KMS-11 (cell line): ENCODE results near the gene GNL1.

Source experiments
- H2AFZ ChIP-seq: fragments of 200-600 bp; sonication (generic); 2 replicates; pipeline ENCODE4 v1.6.1; 2016; ENCODE audit warnings: antibody characterized with exemption, mixed run types, low read depth
- H3K27ac ChIP-seq: fragments of 200-600 bp; sonication (generic); 2 replicates; pipeline ENCODE4 v1.6.1; 2016; ENCODE audit warnings: mild to moderate bottlenecking, mixed run types
- H3K27me3 ChIP-seq: fragments of 200-600 bp; sonication (generic); 2 replicates; pipeline ENCODE4 v1.6.1; 2017; ENCODE audit warnings: mild to moderate bottlenecking, low read depth, mixed run types, moderate library complexity; ENCODE audit not compliant: insufficient read depth
- H3K36me3 ChIP-seq: fragments of 200-600 bp; sonication (generic); 2 replicates; pipeline ENCODE4 v1.6.1; 2017; ENCODE audit warnings: mild to moderate bottlenecking, mixed run types; ENCODE audit not compliant: insufficient read depth
- H3K4me1 ChIP-seq: fragments of 200-600 bp; sonication (generic); 2 replicates; pipeline ENCODE4 v1.6.1; 2016; ENCODE audit warnings: mild to moderate bottlenecking, low read depth, mixed run types; ENCODE audit not compliant: poor library complexity, severe bottlenecking
- H3K4me2 ChIP-seq: fragments of 200-600 bp; sonication (generic); 2 replicates; pipeline ENCODE4 v1.7.0; 2016; ENCODE audit warnings: mild to moderate bottlenecking, mixed run types
- H3K4me3 ChIP-seq: fragments of 200-600 bp; sonication (generic); IDR thresholded peaks from 2 replicates; pipeline ENCODE4 v1.6.1; 2017; ENCODE audit warnings: low read depth, low read length, mixed read lengths; ENCODE audit not compliant: insufficient read depth
- H3K79me2 ChIP-seq: fragments of 200-600 bp; sonication (generic); 2 replicates; pipeline ENCODE4 v1.6.1; 2016; ENCODE audit warnings: low read depth, mixed run types; ENCODE audit not compliant: insufficient read depth
- H3K9ac ChIP-seq: fragments of 200-600 bp; sonication (generic); 2 replicates; pipeline ENCODE4 v1.6.1; 2016; ENCODE audit warnings: mild to moderate bottlenecking, mixed run types
- H4K20me1 ChIP-seq: fragments of 200-600 bp; sonication (generic); 2 replicates; pipeline ENCODE4 v1.6.1; 2016; ENCODE audit warnings: mild to moderate bottlenecking, mixed run types; ENCODE audit not compliant: insufficient read depth
- TF ChIP-seq, protein P1 (sequence below): fragments of 200-600 bp; sonication (generic); conservative IDR thresholded peaks from 2 replicates; pipeline ENCODE4 v1.6.1; 2017; ENCODE audit warnings: low read depth, mild to moderate bottlenecking, antibody characterized with exemption, low read length, moderate library complexity, mixed read lengths

The GNL1 gene

DNA sequence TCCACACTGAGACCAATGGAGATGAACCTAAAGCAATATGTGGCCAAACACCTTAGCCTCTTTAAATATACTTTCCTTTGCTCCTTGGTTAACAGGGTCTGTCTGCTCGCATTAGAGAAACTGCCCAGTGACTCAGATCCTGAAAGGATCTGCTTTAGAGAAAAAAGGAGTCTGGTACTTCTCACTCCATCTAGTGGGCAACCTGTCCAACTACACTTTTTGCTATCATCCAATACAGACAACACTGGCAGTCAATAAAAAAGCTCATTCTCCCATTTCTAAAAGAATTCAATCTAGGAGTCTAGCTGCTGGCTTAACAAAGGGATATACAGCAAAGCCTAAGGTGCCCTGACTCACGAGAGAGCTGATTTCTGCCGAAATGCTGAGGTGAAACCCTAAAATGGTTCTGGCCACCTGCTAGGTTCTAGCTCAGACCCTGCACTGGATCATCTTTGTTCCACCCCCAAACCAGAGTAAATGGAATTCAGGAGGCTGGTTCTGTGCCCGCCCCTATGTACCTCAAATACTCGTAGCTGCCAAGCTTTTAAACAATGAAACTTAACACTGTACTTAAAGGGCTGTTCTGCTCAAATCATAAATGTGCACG, 11.5 kb downstream of the GNL1 start:
- H3K4me3 ChIP-seq, result no peak overlapping the region
- H3K9ac ChIP-seq, result no peak overlapping the region
- no peak overlapping the region for H3K27ac ChIP-seq
- H3K4me2 ChIP-seq, result no peak overlapping the region
- peaks cover 8% of the 10 kb centered on the region for H3K4me1 ChIP-seq
- no peaks in the 10 kb centered on the region; the same call in none of the 2 replicates for H3K27me3 ChIP-seq
- no peak overlapping the region for H2AFZ ChIP-seq
- TF ChIP-seq, protein P1, sequence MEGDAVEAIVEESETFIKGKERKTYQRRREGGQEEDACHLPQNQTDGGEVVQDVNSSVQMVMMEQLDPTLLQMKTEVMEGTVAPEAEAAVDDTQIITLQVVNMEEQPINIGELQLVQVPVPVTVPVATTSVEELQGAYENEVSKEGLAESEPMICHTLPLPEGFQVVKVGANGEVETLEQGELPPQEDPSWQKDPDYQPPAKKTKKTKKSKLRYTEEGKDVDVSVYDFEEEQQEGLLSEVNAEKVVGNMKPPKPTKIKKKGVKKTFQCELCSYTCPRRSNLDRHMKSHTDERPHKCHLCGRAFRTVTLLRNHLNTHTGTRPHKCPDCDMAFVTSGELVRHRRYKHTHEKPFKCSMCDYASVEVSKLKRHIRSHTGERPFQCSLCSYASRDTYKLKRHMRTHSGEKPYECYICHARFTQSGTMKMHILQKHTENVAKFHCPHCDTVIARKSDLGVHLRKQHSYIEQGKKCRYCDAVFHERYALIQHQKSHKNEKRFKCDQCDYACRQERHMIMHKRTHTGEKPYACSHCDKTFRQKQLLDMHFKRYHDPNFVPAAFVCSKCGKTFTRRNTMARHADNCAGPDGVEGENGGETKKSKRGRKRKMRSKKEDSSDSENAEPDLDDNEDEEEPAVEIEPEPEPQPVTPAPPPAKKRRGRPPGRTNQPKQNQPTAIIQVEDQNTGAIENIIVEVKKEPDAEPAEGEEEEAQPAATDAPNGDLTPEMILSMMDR, result peak; percentile 82
- no peaks in the 10 kb centered on the region for H3K79me2 ChIP-seq
- no peaks in the 10 kb centered on the region for H3K36me3 ChIP-seq
- H4K20me1 ChIP-seq, result no peaks in the 10 kb centered on the region

DNA sequence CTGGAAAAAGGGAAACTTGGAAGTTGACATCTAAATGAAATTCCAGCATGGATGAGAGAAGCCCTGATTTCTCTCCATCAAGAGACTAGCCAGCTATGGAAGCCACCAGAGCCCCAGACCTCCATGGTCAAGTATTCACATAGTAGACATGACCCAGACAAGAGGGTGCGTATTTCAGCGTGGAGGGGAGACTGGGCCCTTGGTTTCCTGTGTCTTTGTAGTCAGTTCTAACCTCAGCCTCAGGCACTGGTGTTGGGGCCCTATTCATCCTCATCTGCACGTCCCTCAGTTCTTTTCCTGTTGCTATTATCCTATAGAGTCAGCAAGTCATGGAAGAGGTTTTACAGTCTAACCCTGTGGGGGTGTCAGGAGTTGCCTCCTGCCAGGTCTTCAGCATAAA, 12.5 kb downstream of the GNL1 start:
- Histone ChIP-seq H3K79me2 (no peaks in the 10 kb centered on the region), H3K36me3 (no peaks in the 10 kb centered on the region), H3K9ac (no peak overlapping the region), H3K4me1 (peaks cover 8% of the 10 kb centered on the region), H3K4me2 (no peak overlapping the region), H3K27me3 (no peaks in the 10 kb centered on the region; the same call in none of the 2 replicates), H4K20me1 (no peaks in the 10 kb centered on the region), H3K27ac (no peak overlapping the region), H2AFZ (no peak overlapping the region), H3K4me3 (no peak overlapping the region)
- TF ChIP-seq, protein P1, result no peak

DNA sequence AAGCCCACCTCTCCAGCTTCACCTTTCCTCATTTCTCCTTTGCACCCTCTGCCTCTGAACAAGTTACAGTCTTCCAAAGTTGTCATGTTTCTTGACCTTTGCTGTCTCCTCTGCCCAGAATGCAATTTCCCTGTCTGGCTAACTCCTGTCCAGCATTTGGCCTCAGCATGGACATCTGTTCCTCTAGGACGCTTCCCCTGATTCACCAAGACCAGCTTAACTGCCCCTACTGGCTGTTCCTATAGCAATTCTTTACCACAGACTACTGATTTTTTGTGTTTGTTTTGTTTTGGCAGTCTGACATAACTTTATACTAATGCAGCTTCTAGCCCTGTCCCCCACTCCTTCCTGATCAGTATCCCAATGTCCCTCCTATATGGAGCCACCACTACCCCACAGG, 13.4 kb downstream of the GNL1 start:
- Histone ChIP-seq H3K4me3 (no peak overlapping the region), H3K27me3 (no peaks in the 10 kb centered on the region; the same call in none of the 2 replicates), H3K36me3 (no peaks in the 10 kb centered on the region), H2AFZ (no peak overlapping the region), H3K4me1 (peaks cover 8% of the 10 kb centered on the region), H4K20me1 (no peaks in the 10 kb centered on the region), H3K9ac (no peak overlapping the region), H3K27ac (no peak overlapping the region), H3K79me2 (no peaks in the 10 kb centered on the region), H3K4me2 (no peak overlapping the region)
- TF ChIP-seq, protein P1, result no peak

DNA sequence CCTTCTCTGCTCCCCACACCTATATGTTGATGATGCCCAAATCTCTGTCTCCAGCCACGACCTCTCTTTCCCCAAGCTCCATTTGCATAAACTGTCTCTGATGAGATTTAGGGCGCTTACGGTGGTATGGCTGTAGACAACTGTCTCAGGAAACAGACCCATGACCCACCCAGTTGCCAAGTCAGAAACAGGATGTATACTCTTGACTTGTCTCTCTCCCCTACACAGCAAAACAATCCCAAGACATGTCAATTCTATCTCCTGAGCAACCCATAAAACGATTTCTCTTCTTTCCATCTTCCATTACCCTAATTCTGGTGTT, 13.9 kb downstream of the GNL1 start:
- H3K4me2 ChIP-seq, result no peak overlapping the region
- no peaks in the 10 kb centered on the region for H3K36me3 ChIP-seq
- no peaks in the 10 kb centered on the region for H3K79me2 ChIP-seq
- no peak overlapping the region for H3K4me3 ChIP-seq
- TF ChIP-seq, protein P1, result no peak
- H3K9ac ChIP-seq, result no peak overlapping the region
- peaks cover 8% of the 10 kb centered on the region for H3K4me1 ChIP-seq
- no peaks in the 10 kb centered on the region; the same call in none of the 2 replicates for H3K27me3 ChIP-seq
- no peaks in the 10 kb centered on the region for H4K20me1 ChIP-seq
- H3K27ac ChIP-seq, result no peak overlapping the region
- H2AFZ ChIP-seq, result no peak overlapping the region
